Activated T-cell treated with anti-CD3 and anti-CD28 coated beads, Interleukin-2, amount 50 U/mL, for 24 hours (primary cell): Measurements from ENCODE around the gene HELZ.

Source experiments
- DNase-seq: peaks from one replicate; pipeline ENCODE4 v3.0.0-alpha.2; 2020
- H3K27ac Mint-ChIP-seq: 2 replicates; pipeline ENCODE4 v1.8.0; 2020; ENCODE audit warnings: mild to moderate bottlenecking, mixed read lengths
- H3K27me3 Mint-ChIP-seq: 2 replicates; pipeline ENCODE4 v1.8.0; 2020; ENCODE audit warnings: mixed read lengths
- H3K36me3 Mint-ChIP-seq: 2 replicates; pipeline ENCODE4 v1.8.0; 2020; ENCODE audit warnings: low read depth, mixed read lengths
- H3K4me1 Mint-ChIP-seq: 2 replicates; pipeline ENCODE4 v1.8.0; 2020; ENCODE audit warnings: low read depth, mixed read lengths
- H3K4me3 Mint-ChIP-seq: 2 replicates; pipeline ENCODE4 v1.8.0; 2020; ENCODE audit warnings: mild to moderate bottlenecking, moderate library complexity, mixed read lengths
- H3K9me3 Mint-ChIP-seq: 2 replicates; pipeline ENCODE4 v1.8.0; 2020; ENCODE audit warnings: mixed read lengths

Gene HELZ

GRCh38 chr17:67071595-67071994, 173.4 kb downstream of the HELZ start:
- H3K9me3 Mint-ChIP-seq, result no peaks in the 10 kb centered on the region
- DNase-seq, result no peak
- no peaks in the 10 kb centered on the region for H3K27me3 Mint-ChIP-seq
- peaks cover 44% of the 10 kb centered on the region for H3K36me3 Mint-ChIP-seq
- no peak overlapping the region for H3K27ac Mint-ChIP-seq
- H3K4me1 Mint-ChIP-seq, result no peaks in the 10 kb centered on the region
- H3K4me3 Mint-ChIP-seq, result no peak overlapping the region

DNA sequence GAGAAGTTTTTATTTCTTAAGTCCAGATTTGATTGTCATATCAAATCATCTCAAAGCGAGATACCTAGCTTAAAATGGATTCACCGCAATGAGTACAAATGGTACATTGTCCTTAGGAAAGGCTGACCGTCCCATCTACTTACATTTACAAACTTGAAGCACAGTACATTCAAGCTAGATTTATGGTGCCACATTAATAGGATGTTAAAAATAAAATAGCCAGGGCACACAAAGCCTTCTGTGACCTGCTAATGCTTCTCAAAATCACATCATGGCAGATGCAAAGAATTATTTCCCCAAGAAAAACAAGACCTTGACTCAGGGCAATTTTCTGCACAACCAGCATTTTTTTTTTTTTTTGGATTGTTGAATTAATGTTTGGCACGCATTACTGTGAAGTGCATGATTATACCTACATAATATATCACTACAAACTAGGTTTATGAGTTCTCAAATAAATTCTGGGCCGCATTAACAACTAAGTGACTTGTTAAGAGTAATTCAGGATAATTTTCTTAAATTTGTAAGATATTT, 175.3 kb downstream of the HELZ start:
- Mint-ChIP-seq H3K27me3 (no peaks in the 10 kb centered on the region), H3K36me3 (peaks cover 33% of the 10 kb centered on the region), H3K27ac (no peak overlapping the region)

DNA sequence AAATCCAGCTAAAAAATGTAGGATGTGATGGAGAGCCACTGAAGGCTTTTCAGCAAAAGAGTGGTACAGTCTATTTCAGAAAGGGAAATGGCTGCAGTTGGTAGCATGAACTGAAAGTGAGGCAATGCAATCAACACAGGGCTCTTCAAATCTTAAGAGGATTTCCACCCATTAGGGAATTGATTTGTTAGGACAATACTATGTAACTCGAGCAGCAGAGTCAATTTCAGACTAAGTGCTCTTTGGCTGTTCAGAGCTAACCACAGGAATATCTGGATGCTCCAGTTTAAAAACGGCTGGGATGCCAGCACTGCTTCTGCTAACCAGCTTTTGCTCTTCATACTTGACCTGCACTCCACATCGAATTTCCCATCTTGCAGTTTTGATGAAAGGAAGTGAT, 176.0 kb downstream of the HELZ start:
- no peak overlapping the region for H3K27ac Mint-ChIP-seq
- H3K9me3 Mint-ChIP-seq, result no peaks in the 10 kb centered on the region
- DNase-seq, result no peak
- no peaks in the 10 kb centered on the region for H3K27me3 Mint-ChIP-seq
- no peak overlapping the region for H3K4me3 Mint-ChIP-seq
- no peaks in the 10 kb centered on the region for H3K4me1 Mint-ChIP-seq
- peaks cover 28% of the 10 kb centered on the region for H3K36me3 Mint-ChIP-seq

More for the DNA sequence above, 175.3 kb downstream of the HELZ start:
- no peak for DNase-seq
- Mint-ChIP-seq H3K4me3 (no peak overlapping the region), H3K9me3 (no peaks in the 10 kb centered on the region), H3K4me1 (no peaks in the 10 kb centered on the region)

- no peak overlapping the region for H3K27ac Mint-ChIP-seq
Measured at GRCh38 chr17:67067571-67068482, 177.2 kb downstream of the HELZ start.

GRCh38 chr17:67066717-67067116, 178.3 kb downstream of the HELZ start:
- Mint-ChIP-seq H3K27ac (no peak overlapping the region), H3K4me3 (no peak overlapping the region), H3K9me3 (no peaks in the 10 kb centered on the region), H3K27me3 (no peaks in the 10 kb centered on the region), H3K36me3 (peaks cover 8% of the 10 kb centered on the region), H3K4me1 (no peaks in the 10 kb centered on the region)
- DNase-seq, result no peak

More at GRCh38 chr17:67067571-67068482, 177.2 kb downstream of the HELZ start:
- DNase-seq, result no peak
- H3K9me3 Mint-ChIP-seq, result no peaks in the 10 kb centered on the region
- H3K36me3 Mint-ChIP-seq, result peaks cover 17% of the 10 kb centered on the region
- H3K4me1 Mint-ChIP-seq, result no peaks in the 10 kb centered on the region
- H3K4me3 Mint-ChIP-seq, result no peak overlapping the region
- H3K27me3 Mint-ChIP-seq, result no peaks in the 10 kb centered on the region

GRCh38 chr17:67063141-67063540, 181.9 kb downstream of the HELZ start:
- H3K4me1 Mint-ChIP-seq, result no peaks in the 10 kb centered on the region
- no peak for DNase-seq
- no peaks in the 10 kb centered on the region for H3K9me3 Mint-ChIP-seq
- no peaks in the 10 kb centered on the region for H3K27me3 Mint-ChIP-seq
- no peak overlapping the region for H3K27ac Mint-ChIP-seq
- no peak overlapping the region for H3K4me3 Mint-ChIP-seq
- peaks cover 3% of the 10 kb centered on the region for H3K36me3 Mint-ChIP-seq

- no peaks in the 10 kb centered on the region for H3K27me3 Mint-ChIP-seq
- DNase-seq, result no peak
- no peaks in the 10 kb centered on the region for H3K9me3 Mint-ChIP-seq
- H3K4me1 Mint-ChIP-seq, result no peaks in the 10 kb centered on the region
- no peak overlapping the region for H3K4me3 Mint-ChIP-seq
- no peak overlapping the region for H3K27ac Mint-ChIP-seq
- peaks cover 3% of the 10 kb centered on the region for H3K36me3 Mint-ChIP-seq
Measured at GRCh38 chr17:67059372-67059771, 185.6 kb downstream of the HELZ start.

- Mint-ChIP-seq H3K27me3 (no peaks in the 10 kb centered on the region), H3K4me1 (no peaks in the 10 kb centered on the region), H3K27ac (no peak overlapping the region), H3K36me3 (peaks cover 3% of the 10 kb centered on the region), H3K4me3 (no peak overlapping the region), H3K9me3 (no peaks in the 10 kb centered on the region)
- DNase-seq, result no peak
Measured at GRCh38 chr17:67058036-67058435, 187.0 kb downstream of the HELZ start.

GRCh38 chr17:67056746-67057490, 188.1 kb downstream of the HELZ start:
- Mint-ChIP-seq H3K9me3 (no peaks in the 10 kb centered on the region), H3K27ac (no peak overlapping the region), H3K27me3 (no peaks in the 10 kb centered on the region), H3K4me1 (no peaks in the 10 kb centered on the region), H3K4me3 (no peak overlapping the region), H3K36me3 (peaks cover 3% of the 10 kb centered on the region)
- DNase-seq, result no peak

- Mint-ChIP-seq H3K4me1 (no peaks in the 10 kb centered on the region), H3K27me3 (no peaks in the 10 kb centered on the region), H3K4me3 (no peak overlapping the region), H3K27ac (no peak overlapping the region), H3K36me3 (peaks cover 3% of the 10 kb centered on the region), H3K9me3 (no peaks in the 10 kb centered on the region)
- peak; percentile 11 for DNase-seq
Measured at GRCh38 chr17:67055811-67056745, 188.9 kb downstream of the HELZ start.

DNA sequence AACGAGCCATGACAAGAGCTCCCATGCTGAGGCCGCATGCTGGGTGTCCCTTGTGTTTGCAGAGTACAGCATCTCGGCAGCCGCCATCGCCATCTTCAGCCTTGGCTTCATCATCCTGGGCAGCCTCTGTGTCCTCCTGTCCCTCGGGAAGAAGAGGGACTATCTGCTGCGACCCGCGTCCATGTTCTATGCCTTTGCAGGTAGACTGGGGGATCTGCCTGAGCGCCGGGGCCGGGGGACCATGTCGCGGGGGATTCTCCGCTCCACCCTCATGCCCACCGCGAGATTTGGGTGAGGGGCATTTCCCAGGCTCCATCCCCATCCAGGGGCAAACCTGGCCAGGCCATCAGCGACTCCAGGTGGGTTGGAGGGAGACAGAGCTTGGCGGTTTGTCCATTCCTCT, 190.0 kb downstream of the HELZ start:
- Mint-ChIP-seq H3K27ac (no peak overlapping the region), H3K27me3 (no peaks in the 10 kb centered on the region)
- DNase-seq, result peak; percentile 13

DNA sequence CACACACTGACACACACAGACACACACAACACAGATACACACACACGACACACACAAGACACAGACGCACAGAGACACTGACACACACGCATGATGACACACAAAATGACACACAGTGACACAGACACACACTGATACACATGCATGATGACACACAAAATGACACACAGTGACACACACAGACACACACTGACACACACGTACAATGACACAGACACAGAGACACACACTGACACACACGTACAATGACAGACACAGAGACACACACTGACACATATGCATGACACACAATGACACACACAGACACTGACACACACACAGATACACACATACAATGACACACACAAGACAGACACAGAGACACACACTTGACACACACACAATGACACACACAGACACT, 190.4 kb downstream of the HELZ start:
- no peak for DNase-seq
- peaks cover 3% of the 10 kb centered on the region for H3K9me3 Mint-ChIP-seq
- no peaks in the 10 kb centered on the region for H3K27me3 Mint-ChIP-seq
- no peaks in the 10 kb centered on the region for H3K4me1 Mint-ChIP-seq
- H3K4me3 Mint-ChIP-seq, result no peak overlapping the region
- H3K36me3 Mint-ChIP-seq, result no peaks in the 10 kb centered on the region
- no peak overlapping the region for H3K27ac Mint-ChIP-seq

More for the DNA sequence above, 190.0 kb downstream of the HELZ start:
- Mint-ChIP-seq H3K36me3 (no peaks in the 10 kb centered on the region), H3K4me3 (no peak overlapping the region), H3K4me1 (no peaks in the 10 kb centered on the region), H3K9me3 (no peaks in the 10 kb centered on the region)

DNA sequence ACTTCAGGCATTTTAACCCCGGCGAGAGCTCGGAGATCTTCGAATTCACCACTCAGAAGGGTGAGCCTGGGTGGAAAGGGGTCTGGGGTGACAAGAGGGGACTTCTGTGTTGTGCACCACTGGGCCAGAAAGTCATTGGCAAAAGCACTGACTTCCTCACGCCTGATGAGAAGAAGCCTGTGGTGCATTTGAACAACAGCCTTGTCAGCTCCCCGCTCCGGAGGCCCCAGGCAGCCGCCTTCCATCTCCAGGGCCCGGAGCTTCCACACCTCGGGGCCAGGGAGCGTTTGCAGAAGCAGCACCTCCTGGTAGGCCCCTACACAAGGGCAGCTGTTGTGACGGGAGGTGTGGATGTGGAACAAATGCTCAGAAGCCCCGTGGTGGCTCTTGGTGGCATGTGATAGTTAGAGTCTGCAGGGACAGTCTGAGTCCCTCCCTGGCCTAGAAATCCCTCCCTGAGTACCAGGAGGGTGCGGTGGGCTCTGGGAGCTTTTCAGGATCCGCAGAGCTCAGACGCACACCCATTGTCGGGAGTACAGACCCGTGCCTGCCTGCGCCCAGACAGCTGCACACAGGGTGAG, 190.9 kb downstream of the HELZ start:
- no peaks in the 10 kb centered on the region for H3K36me3 Mint-ChIP-seq

More for the DNA sequence above, 190.9 kb downstream of the HELZ start:
- Mint-ChIP-seq H3K4me3 (no peak overlapping the region), H3K27me3 (no peaks in the 10 kb centered on the region), H3K27ac (no peak overlapping the region), H3K9me3 (peaks cover 8% of the 10 kb centered on the region), H3K4me1 (no peaks in the 10 kb centered on the region)
- DNase-seq, result peak; percentile 14
